K562 (cell line): ENCODE results near the gene KLHL22. TPM values are rescaled to one million over a fixed set of nuclear protein-coding genes. Genes with fewer than 3 reads are reported as not detected.

Experiments
- ARID2 ChIP-seq: fragments of 450-650 bp; IDR thresholded peaks from 2 replicates; pipeline ENCODE4 v1.6.1; 2017; ENCODE audit warnings: antibody characterized with exemption, mild to moderate bottlenecking
- BCL6 ChIP-seq: fragments of 250-450 bp; sonication (Bioruptor Pico); IDR thresholded peaks from 2 replicates; pipeline ENCODE4 v1.4.0; 2020
- CCNT2 ChIP-seq: IDR thresholded peaks from 2 replicates; pipeline ENCODE4 v1.6.1; 2011; ENCODE audit warnings: borderline replicate concordance, low read depth, mild to moderate bottlenecking, moderate library complexity, mixed read lengths, low read length; ENCODE audit not compliant: insufficient read length; ENCODE audit errors: extremely low read depth
- CHD4 ChIP-seq: fragments of 200-600 bp; sonication (generic); IDR thresholded peaks from 3 replicates; pipeline ENCODE4 v1.6.1; 2012; ENCODE audit warnings: low read depth, mild to moderate bottlenecking, mixed read lengths, low read length, inconsistent platforms; ENCODE audit not compliant: insufficient read depth, insufficient replicate concordance, poor library complexity, severe bottlenecking
- DMBX1 ChIP-seq: fragments of 250-450 bp; sonication (Bioruptor Pico); IDR thresholded peaks from 2 replicates; pipeline ENCODE4 v1.8.0; 2022; ENCODE audit warnings: inconsistent platforms, mild to moderate bottlenecking, moderate library complexity, borderline replicate concordance
- ETV6 ChIP-seq, 3 experiments: fragments of 150-350 bp in 1 of 3; sonication (generic) in 1 of 3; formaldehyde crosslinking in 1 of 3; IDR thresholded peaks; 2 replicates each; pipeline versions ENCODE4 v1.6.1 to v1.8.0; 2014 to 2022; ENCODE audit warnings: borderline replicate concordance in 2 of 3, low read depth in 2 of 3, antibody characterized with exemption in 1 of 3, low read length in 1 of 3, mild to moderate bottlenecking in 1 of 3, missing genetic modification reagents in 1 of 3
- FOSL1 ChIP-seq: fragments of 200-800 bp; sonication (Bioruptor generic); conservative IDR thresholded peaks from 2 replicates; pipeline ENCODE4 v1.6.1; 2016; ENCODE audit warnings: missing genetic modification characterization, missing compliant biosample characterization
- FOXA1 ChIP-seq: fragments of 450-650 bp; IDR thresholded peaks from 2 replicates; pipeline ENCODE4 v1.6.1; 2016; ENCODE audit warnings: mild to moderate bottlenecking, borderline replicate concordance
- KLF10 ChIP-seq: fragments of 250-450 bp; sonication (Bioruptor Pico); IDR thresholded peaks from 2 replicates; pipeline ENCODE4 v1.6.1; 2021; ENCODE audit warnings: matching md5 sums
- MYBL2 ChIP-seq, 2 experiments: fragments of 450-650 bp in 1 of 2; sonication (generic) in 1 of 2; formaldehyde crosslinking in 1 of 2; IDR thresholded peaks; 2 replicates each; pipeline versions ENCODE4 v1.6.1 to v1.8.1; 2017 to 2022; ENCODE audit warnings: borderline replicate concordance in 1 of 2, inconsistent platforms in 1 of 2, low read depth in 1 of 2, mild to moderate bottlenecking in 1 of 2, missing genetic modification reagents in 1 of 2, moderate library complexity in 1 of 2
- PHF21A ChIP-seq: fragments of 450-650 bp; IDR thresholded peaks from 2 replicates; pipeline ENCODE4 v1.6.1; 2017; ENCODE audit warnings: low read depth, borderline replicate concordance
- PTTG1 ChIP-seq: fragments of 450-650 bp; IDR thresholded peaks from 2 replicates; pipeline ENCODE4 v1.6.1; 2016; ENCODE audit warnings: low read depth, mild to moderate bottlenecking, missing genetic modification characterization, missing compliant biosample characterization
- SUPT5H ChIP-seq: fragments of 450-650 bp; IDR thresholded peaks from 2 replicates; pipeline ENCODE4 v1.6.1; 2016
- ZNF696 ChIP-seq: fragments of 250-450 bp; sonication (Bioruptor Pico); conservative IDR thresholded peaks from 2 replicates; pipeline ENCODE4 v1.4.0; 2020; ENCODE audit warnings: mild to moderate bottlenecking, moderate library complexity
- ZNF707 ChIP-seq: fragments of 250-450 bp; sonication (Bioruptor Pico); conservative IDR thresholded peaks from 2 replicates; pipeline ENCODE4 v1.8.0; 2022; ENCODE audit warnings: inconsistent platforms, mild to moderate bottlenecking, moderate library complexity
- ZNF830 ChIP-seq: fragments of 250-450 bp; sonication (Bioruptor Pico); IDR thresholded peaks from 2 replicates; pipeline ENCODE4 v1.5.0; 2021; ENCODE audit warnings: mild to moderate bottlenecking
- polyA plus RNA-seq, 8 experiments: library from polyadenylated mRNA; depleted of rRNA in 4 of 8; stranded (reverse) in 5 of 8; unstranded in 3 of 8; fragments of >200 nt; fragmentation: Nextera tagmentation in 2 of 8; fragmentation: Illumina TruSeq in 1 of 8; extraction: Ambion mirVana in 2 of 8; extraction: Trizol in 1 of 8; gene quantifications; 2 replicates each; pipeline versions ENCODE4 v1.2.1 to v1.2.3, GENCODE V29; 2011 to 2014; ENCODE audit warnings: inconsistent platforms in 1 of 8, missing spikeins in 1 of 8
- total RNA-seq, 7 experiments: library from RNA; depleted of rRNA in 6 of 7; stranded (reverse); fragments of >200 nt in 6 of 7; fragmentation: Illumina TruSeq in 2 of 7; extraction: Trizol in 2 of 7; gene quantifications; 2 replicates each; pipeline versions ENCODE4 v1.2.1 to v1.2.3, GENCODE V29; 2011 to 2021; ENCODE audit warnings: low replicate concordance in 1 of 7
- TF ChIP-seq, protein P1 (sequence below): fragments of 250-450 bp; sonication (Bioruptor Pico); IDR thresholded peaks from 2 replicates; pipeline ENCODE4 v1.8.0; 2022; ENCODE audit warnings: inconsistent platforms, mild to moderate bottlenecking, moderate library complexity, borderline replicate concordance
- TF ChIP-seq, protein P2 (sequence below): sonication (generic); formaldehyde crosslinking; IDR thresholded peaks from 2 replicates; pipeline ENCODE4 v1.8.0; 2022; ENCODE audit warnings: mild to moderate bottlenecking, missing genetic modification reagents
- TF ChIP-seq, protein P3 (sequence below): fragments of 450-650 bp; IDR thresholded peaks from 2 replicates; pipeline ENCODE4 v1.6.1; 2017; ENCODE audit warnings: antibody characterized with exemption
- TF ChIP-seq, protein P4 (sequence below): fragments of 250-450 bp; sonication (Bioruptor Pico); IDR thresholded peaks from 2 replicates; pipeline ENCODE4 v1.8.0; 2022; ENCODE audit warnings: moderate library complexity, mild to moderate bottlenecking, inconsistent platforms
- TF ChIP-seq, protein P5 (sequence below): sonication (generic); formaldehyde crosslinking; IDR thresholded peaks from 2 replicates; pipeline ENCODE4 v1.9.0; 2022; ENCODE audit warnings: mild to moderate bottlenecking, missing genetic modification reagents

KLHL22 gene
- total and polyA plus RNA-seq, 9 of the 15 experiments (the other 6 are each of a cell fraction or from before 2014, with no cell fraction given), result 1.3 to 25.6 (median 15.2) TPM

DNA sequence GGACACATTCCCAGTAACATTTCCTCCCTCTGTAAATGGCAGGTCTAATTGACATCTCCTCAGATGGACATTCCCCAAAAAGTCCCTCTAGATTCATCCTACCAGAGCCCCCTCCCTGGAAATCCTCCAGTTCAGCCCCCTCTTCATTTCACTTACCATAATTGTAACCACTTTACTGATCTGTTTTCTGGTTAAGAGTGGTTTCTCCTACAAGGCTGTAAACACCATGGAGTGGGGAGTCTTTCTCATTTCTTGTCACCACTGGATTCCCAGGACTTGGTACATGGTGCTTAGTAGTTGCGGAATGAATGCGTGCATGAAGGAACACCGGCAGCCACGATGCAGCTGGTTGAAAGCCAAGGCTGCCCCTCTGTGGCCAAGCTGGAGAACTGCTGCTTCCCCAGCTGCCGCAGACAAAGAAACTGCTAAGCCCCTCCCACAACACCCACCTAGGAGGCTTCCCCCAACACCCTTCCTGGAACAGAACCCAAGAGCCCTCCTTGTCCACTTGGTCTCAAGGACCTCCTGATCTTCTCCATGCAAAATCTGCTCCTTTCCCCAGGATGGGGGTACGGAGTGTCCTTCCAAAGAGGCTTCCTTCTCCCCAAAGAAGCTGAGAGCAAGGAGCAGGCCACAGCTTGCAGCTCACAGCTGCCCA is 39.4 kb downstream of the KLHL22 start (continued):
- no peak for TF ChIP-seq MYBL2 (IDR thresholded peaks at IDR 0.05; ENCODE audit: low read depth)
- no peak for TF ChIP-seq MYBL2 (CRISPR knock-in tag; IDR thresholded peaks at IDR 0.05; ENCODE audit: borderline replicate concordance)
- peak; percentile 64; the same call in 1 of the 2 replicates for TF ChIP-seq DMBX1 (CRISPR knock-in tag)
- no peak for TF ChIP-seq FOSL1 (tag)
- TF ChIP-seq CCNT2, result no peak
- no peak for TF ChIP-seq SUPT5H
- TF ChIP-seq, protein P1, sequence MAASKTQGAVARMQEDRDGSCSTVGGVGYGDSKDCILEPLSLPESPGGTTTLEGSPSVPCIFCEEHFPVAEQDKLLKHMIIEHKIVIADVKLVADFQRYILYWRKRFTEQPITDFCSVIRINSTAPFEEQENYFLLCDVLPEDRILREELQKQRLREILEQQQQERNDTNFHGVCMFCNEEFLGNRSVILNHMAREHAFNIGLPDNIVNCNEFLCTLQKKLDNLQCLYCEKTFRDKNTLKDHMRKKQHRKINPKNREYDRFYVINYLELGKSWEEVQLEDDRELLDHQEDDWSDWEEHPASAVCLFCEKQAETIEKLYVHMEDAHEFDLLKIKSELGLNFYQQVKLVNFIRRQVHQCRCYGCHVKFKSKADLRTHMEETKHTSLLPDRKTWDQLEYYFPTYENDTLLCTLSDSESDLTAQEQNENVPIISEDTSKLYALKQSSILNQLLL (CRISPR knock-in tag), result 0 out of 2 replicates have a peak, but pooled peaks have one; percentile 13
- TF ChIP-seq, protein P2, sequence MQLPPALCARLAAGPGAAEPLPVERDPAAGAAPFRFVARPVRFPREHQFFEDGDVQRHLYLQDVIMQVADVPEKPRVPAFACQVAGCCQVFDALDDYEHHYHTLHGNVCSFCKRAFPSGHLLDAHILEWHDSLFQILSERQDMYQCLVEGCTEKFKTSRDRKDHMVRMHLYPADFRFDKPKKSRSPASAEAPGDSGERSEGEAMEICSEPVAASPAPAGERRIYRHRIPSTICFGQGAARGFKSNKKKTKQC (CRISPR knock-in tag), result peak; percentile 69; the same call in 1 of the 2 replicates
- 0 out of 4 replicates have a peak, but pooled peaks of 1 of the 2 experiments have one; percentile 10 for TF ChIP-seq ETV6 (IDR thresholded peaks at IDR 0.05; ENCODE audit: borderline replicate concordance in 1 of 2, low read depth in 2 of 2, low read length in 1 of 2)
- no peak for TF ChIP-seq ETV6 (CRISPR knock-in tag; IDR thresholded peaks at IDR 0.05; ENCODE audit: borderline replicate concordance)
- TF ChIP-seq, protein P3, sequence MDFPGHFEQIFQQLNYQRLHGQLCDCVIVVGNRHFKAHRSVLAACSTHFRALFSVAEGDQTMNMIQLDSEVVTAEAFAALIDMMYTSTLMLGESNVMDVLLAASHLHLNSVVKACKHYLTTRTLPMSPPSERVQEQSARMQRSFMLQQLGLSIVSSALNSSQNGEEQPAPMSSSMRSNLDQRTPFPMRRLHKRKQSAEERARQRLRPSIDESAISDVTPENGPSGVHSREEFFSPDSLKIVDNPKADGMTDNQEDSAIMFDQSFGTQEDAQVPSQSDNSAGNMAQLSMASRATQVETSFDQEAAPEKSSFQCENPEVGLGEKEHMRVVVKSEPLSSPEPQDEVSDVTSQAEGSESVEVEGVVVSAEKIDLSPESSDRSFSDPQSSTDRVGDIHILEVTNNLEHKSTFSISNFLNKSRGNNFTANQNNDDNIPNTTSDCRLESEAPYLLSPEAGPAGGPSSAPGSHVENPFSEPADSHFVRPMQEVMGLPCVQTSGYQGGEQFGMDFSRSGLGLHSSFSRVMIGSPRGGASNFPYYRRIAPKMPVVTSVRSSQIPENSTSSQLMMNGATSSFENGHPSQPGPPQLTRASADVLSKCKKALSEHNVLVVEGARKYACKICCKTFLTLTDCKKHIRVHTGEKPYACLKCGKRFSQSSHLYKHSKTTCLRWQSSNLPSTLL, result no peak
- no peak for TF ChIP-seq ZNF707
- TF ChIP-seq CHD4, result peak; percentile 43
- peak; percentile 99 for TF ChIP-seq ARID2
- TF ChIP-seq PHF21A, result peak; percentile 64; the same call in 1 of the 2 replicates
- TF ChIP-seq ZNF830 (CRISPR knock-in tag), result 0 out of 2 replicates have a peak, but pooled peaks have one; percentile 45
- peak; percentile 63; the same call in 1 of the 2 replicates for TF ChIP-seq ZNF696 (CRISPR knock-in tag)
- TF ChIP-seq, protein P4, sequence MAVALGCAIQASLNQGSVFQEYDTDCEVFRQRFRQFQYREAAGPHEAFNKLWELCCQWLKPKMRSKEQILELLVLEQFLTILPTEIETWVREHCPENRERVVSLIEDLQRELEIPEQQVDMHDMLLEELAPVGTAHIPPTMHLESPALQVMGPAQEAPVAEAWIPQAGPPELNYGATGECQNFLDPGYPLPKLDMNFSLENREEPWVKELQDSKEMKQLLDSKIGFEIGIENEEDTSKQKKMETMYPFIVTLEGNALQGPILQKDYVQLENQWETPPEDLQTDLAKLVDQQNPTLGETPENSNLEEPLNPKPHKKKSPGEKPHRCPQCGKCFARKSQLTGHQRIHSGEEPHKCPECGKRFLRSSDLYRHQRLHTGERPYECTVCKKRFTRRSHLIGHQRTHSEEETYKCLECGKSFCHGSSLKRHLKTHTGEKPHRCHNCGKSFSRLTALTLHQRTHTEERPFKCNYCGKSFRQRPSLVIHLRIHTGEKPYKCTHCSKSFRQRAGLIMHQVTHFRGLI (CRISPR knock-in tag), result peak; percentile 51; the same call in 1 of the 2 replicates
- TF ChIP-seq PTTG1, result no peak
- no peak for TF ChIP-seq FOXA1
- peak; percentile 12; the same call in 1 of the 2 replicates for TF ChIP-seq BCL6 (CRISPR knock-in tag)
- TF ChIP-seq KLF10, result no peak
- TF ChIP-seq, protein P5, sequence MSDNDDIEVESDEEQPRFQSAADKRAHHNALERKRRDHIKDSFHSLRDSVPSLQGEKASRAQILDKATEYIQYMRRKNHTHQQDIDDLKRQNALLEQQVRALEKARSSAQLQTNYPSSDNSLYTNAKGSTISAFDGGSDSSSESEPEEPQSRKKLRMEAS, result peak; percentile 85
